ENCODE measurements around the gene BHLHE23. TPM values are rescaled to one million over a fixed set of nuclear protein-coding genes. Genes with fewer than 3 reads are reported as not detected.

Gene BHLHE23
- total RNA-seq, 1 donor from 2014 or later = not detected

- Histone ChIP-seq H3K79me2 (ENCODE audit: low read depth) (no peaks in the 10 kb centered on the region), H3K4me2 (no peak overlapping the region), H3K9me3 (ENCODE audit: low read depth) (no peaks in the 10 kb centered on the region), H3K4me1 (peaks cover 10% of the 10 kb centered on the region), H3K27me3 (peaks cover 53% of the 10 kb centered on the region), H3F3A (ENCODE audit: low read depth) (peaks cover 4% of the 10 kb centered on the region), H4K20me1 (ENCODE audit: low read depth) (no peaks in the 10 kb centered on the region), H3K9ac (no peak overlapping the region), H2AFZ (replicated peaks) (no peak overlapping the region), H3K4me3 (no peak overlapping the region), H3K27ac (no peak overlapping the region), H3K36me3 (no peaks in the 10 kb centered on the region)
- no peak for DNase-seq (ENCODE audit: low spot score)
- Mint-ChIP-seq H3K4me3 (no peak overlapping the region), H3K27me3 (ENCODE audit: insufficient read depth, low read depth) (peaks cover 22% of the 10 kb centered on the region), H3K36me3 (no peaks in the 10 kb centered on the region), H3K27ac (no peak overlapping the region), H3K4me1 (peaks cover 19% of the 10 kb centered on the region), H3K9me3 (no peaks in the 10 kb centered on the region)
- TF ChIP-seq CTCF (IDR thresholded peaks at IDR 0.05) (no peak), EZH2phosphoT487 (IDR thresholded peaks at IDR 0.05) (no peak), EZH2 (IDR thresholded peaks at IDR 0.05) (no peak)
Measured at GRCh38 chr20:62995898-62996595, 10.7 kb downstream of the BHLHE23 start.

- H3K9ac ChIP-seq = no peak overlapping the region
- no peak overlapping the region for H3K4me2 ChIP-seq
- H4K20me1 ChIP-seq (ENCODE audit: low read depth) = no peaks in the 10 kb centered on the region
- H2AFZ ChIP-seq (replicated peaks) = no peak overlapping the region
- H3K4me3 ChIP-seq = no peak overlapping the region
- Mint-ChIP-seq H3K4me3 (no peak overlapping the region), H3K27me3 (ENCODE audit: insufficient read depth, low read depth) (peaks cover 18% of the 10 kb centered on the region), H3K27ac (peak overlapping the region; percentile 37), H3K36me3 (no peaks in the 10 kb centered on the region), H3K9me3 (no peaks in the 10 kb centered on the region), H3K4me1 (peaks cover 19% of the 10 kb centered on the region)
- H3K36me3 ChIP-seq = no peaks in the 10 kb centered on the region
- no peak for DNase-seq (ENCODE audit: low spot score)
- H3K79me2 ChIP-seq (ENCODE audit: low read depth) = no peaks in the 10 kb centered on the region
- peaks cover 10% of the 10 kb centered on the region for H3K4me1 ChIP-seq
- H3K9me3 ChIP-seq (ENCODE audit: low read depth) = no peaks in the 10 kb centered on the region
- TF ChIP-seq CTCF (IDR thresholded peaks at IDR 0.05) (no peak), EZH2phosphoT487 (IDR thresholded peaks at IDR 0.05) (no peak)
- H3K27me3 ChIP-seq = peaks cover 49% of the 10 kb centered on the region
- H3F3A ChIP-seq (ENCODE audit: low read depth) = no peaks in the 10 kb centered on the region
- H3K27ac ChIP-seq = no peak overlapping the region
Measured at GRCh38 chr20:62995481-62995880, 11.3 kb downstream of the BHLHE23 start.

- Histone ChIP-seq H3K9me3 (ENCODE audit: low read depth) (no peaks in the 10 kb centered on the region), H3K4me2 (no peak overlapping the region), H3F3A (ENCODE audit: low read depth) (no peaks in the 10 kb centered on the region), H3K4me3 (no peak overlapping the region), H3K27ac (no peak overlapping the region), H4K20me1 (ENCODE audit: low read depth) (no peaks in the 10 kb centered on the region), H3K36me3 (no peaks in the 10 kb centered on the region), H2AFZ (replicated peaks) (peak overlapping the region; percentile 17), H3K9ac (no peak overlapping the region), H3K79me2 (ENCODE audit: low read depth) (no peaks in the 10 kb centered on the region), H3K4me1 (peaks cover 10% of the 10 kb centered on the region), H3K27me3 (peaks cover 42% of the 10 kb centered on the region)
- no peaks in the 10 kb centered on the region for H3K9me3 Mint-ChIP-seq
- TF ChIP-seq CTCF (IDR thresholded peaks at IDR 0.05) = no peak
- TF ChIP-seq EZH2 (IDR thresholded peaks at IDR 0.05) = no peak
- TF ChIP-seq EZH2phosphoT487 (IDR thresholded peaks at IDR 0.05) = no peak
- no peak overlapping the region for H3K4me3 Mint-ChIP-seq
- DNase-seq (ENCODE audit: low spot score) = no peak
- H3K27me3 Mint-ChIP-seq (ENCODE audit: insufficient read depth, low read depth) = peaks cover 13% of the 10 kb centered on the region
- peak overlapping the region; percentile 78 for H3K27ac Mint-ChIP-seq
- H3K36me3 Mint-ChIP-seq = no peaks in the 10 kb centered on the region
- H3K4me1 Mint-ChIP-seq = peaks cover 19% of the 10 kb centered on the region
Measured at GRCh38 chr20:62994869-62995281, 11.9 kb downstream of the BHLHE23 start.
